ENCODE data around the gene ZNF195.
A peak's percentile ranks its signal among the peaks of the same experiment; 100 is the strongest.
"Not testable (repeated sequence)": the region's sequence is repeated elsewhere in the genome, so short reads cannot be mapped to it uniquely, and the experiment has no call there.

The ZNF195 gene

GRCh38 chr11:3346587-3346986 lies 32.4 kb downstream of the ZNF195 start:
- no peak for DNase-seq

- DNase-seq, result no peak
Observed at GRCh38 chr11:3345736-3346135, 33.2 kb downstream of the ZNF195 start.

GRCh38 chr11:3344327-3345174 lies 34.4 kb downstream of the ZNF195 start:
- no peak for DNase-seq

- no peak for DNase-seq
Observed at GRCh38 chr11:3342709-3343108, 36.2 kb downstream of the ZNF195 start.

GRCh38 chr11:3341298-3341697 lies 37.6 kb downstream of the ZNF195 start:
- peak; percentile 53 for DNase-seq

GRCh38 chr11:3340025-3340424 lies 38.9 kb downstream of the ZNF195 start:
- DNase-seq, result no peak

GRCh38 chr11:3339340-3339624 lies 39.7 kb downstream of the ZNF195 start:
- no peak for DNase-seq

- no peak for DNase-seq
Observed at GRCh38 chr11:3338569-3339339, 40.2 kb downstream of the ZNF195 start.

- not testable (repeated sequence) for DNase-seq
Observed at GRCh38 chr11:3336420-3336819, 42.5 kb downstream of the ZNF195 start.

GRCh38 chr11:3333157-3333556 lies 45.8 kb downstream of the ZNF195 start:
- DNase-seq, result not testable (repeated sequence)

- DNase-seq, result not testable (repeated sequence)
Observed at GRCh38 chr11:3331078-3331477, 47.9 kb downstream of the ZNF195 start.

GRCh38 chr11:3330064-3330463 lies 48.9 kb downstream of the ZNF195 start:
- not testable (repeated sequence) for DNase-seq

GRCh38 chr11:3328503-3328902 lies 50.4 kb downstream of the ZNF195 start:
- DNase-seq, result not testable (repeated sequence)

- not testable (repeated sequence) for DNase-seq
Observed at GRCh38 chr11:3326450-3326849, 52.5 kb downstream of the ZNF195 start.

GRCh38 chr11:3324724-3325123 lies 54.2 kb downstream of the ZNF195 start:
- DNase-seq, result not testable (repeated sequence)

Data from femur (tissue), 1 donor.